T-helper 2 cell treated with Interferon-gamma antibody and Interleukin-4, amounts not matched to agents 5 μg/mL and 100 μg/mL, for 36 hours (primary cell): ENCODE measurements around the gene DCANP1.

ENCODE experiments used
- DNase-seq: peaks from one replicate; pipeline ENCODE4 v3.0.0; 2021; ENCODE audit warnings: low spot score
- H3K27ac Mint-ChIP-seq: one replicate; pipeline ENCODE4 v1.8.0; 2021; ENCODE audit warnings: mild to moderate bottlenecking, mixed read lengths
- H3K27me3 Mint-ChIP-seq: one replicate; pipeline ENCODE4 v1.8.0; 2021; ENCODE audit warnings: low read depth, mixed read lengths
- H3K36me3 Mint-ChIP-seq: one replicate; pipeline ENCODE4 v1.8.0; 2021; ENCODE audit warnings: low read depth, mixed read lengths
- H3K4me1 Mint-ChIP-seq: one replicate; pipeline ENCODE4 v1.8.0; 2021; ENCODE audit warnings: low read depth, mixed read lengths
- H3K4me3 Mint-ChIP-seq: one replicate; pipeline ENCODE4 v1.8.0; 2022; ENCODE audit warnings: mild to moderate bottlenecking, moderate library complexity, mixed read lengths
- H3K9me3 Mint-ChIP-seq: one replicate; pipeline ENCODE4 v1.8.0; 2021; ENCODE audit warnings: mixed read lengths

DCANP1 gene

DNA sequence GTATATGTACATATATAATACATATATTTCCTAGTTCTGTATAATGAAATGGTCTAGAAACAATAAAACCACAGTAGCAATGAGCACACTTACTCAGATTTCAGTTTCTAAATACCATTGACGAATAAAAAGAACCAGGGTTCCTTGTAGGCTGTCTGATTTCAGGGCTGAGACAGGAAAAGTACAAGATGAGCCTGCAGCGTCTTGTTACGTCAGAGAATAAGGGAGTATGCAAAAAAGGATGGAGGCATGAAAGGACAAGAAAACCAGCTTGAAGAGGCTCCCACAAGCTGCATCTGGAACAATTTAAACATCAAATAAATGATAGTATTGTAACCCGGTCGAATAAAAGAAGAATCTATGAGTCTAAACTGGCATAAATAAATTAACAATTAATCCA is 22.8 kb upstream of the DCANP1 start:
- no peak for DNase-seq
- H3K4me1 Mint-ChIP-seq, result peaks cover 4% of the 10 kb centered on the region
- H3K36me3 Mint-ChIP-seq, result no peaks in the 10 kb centered on the region
- no peaks in the 10 kb centered on the region for H3K9me3 Mint-ChIP-seq
- H3K27ac Mint-ChIP-seq, result no peak overlapping the region
- peaks cover 39% of the 10 kb centered on the region for H3K27me3 Mint-ChIP-seq
- no peak overlapping the region for H3K4me3 Mint-ChIP-seq

DNA sequence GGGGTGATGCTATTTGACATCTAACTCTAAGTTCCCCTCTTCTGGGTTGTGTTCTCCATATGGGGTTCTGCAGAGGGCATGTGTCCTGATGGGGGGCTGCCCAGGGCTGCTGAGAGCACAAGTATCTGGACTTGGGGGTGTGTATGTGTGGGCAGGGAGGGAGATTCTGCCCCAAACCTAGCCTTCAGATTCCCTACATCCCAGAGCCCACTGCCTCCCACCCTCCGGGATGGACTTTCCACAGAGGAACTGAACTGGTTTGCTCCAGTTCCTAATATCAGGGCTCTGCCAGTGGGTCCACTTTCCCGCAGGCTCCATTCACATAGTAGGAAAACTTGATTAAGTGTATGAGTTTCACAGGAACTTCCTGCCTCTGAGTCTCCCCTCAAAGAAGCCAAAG is 21.4 kb upstream of the DCANP1 start:
- peaks cover 44% of the 10 kb centered on the region for H3K27me3 Mint-ChIP-seq
- no peaks in the 10 kb centered on the region for H3K36me3 Mint-ChIP-seq
- no peaks in the 10 kb centered on the region for H3K9me3 Mint-ChIP-seq
- DNase-seq, result no peak
- no peak overlapping the region for H3K27ac Mint-ChIP-seq
- peaks cover 4% of the 10 kb centered on the region for H3K4me1 Mint-ChIP-seq
- H3K4me3 Mint-ChIP-seq, result no peak overlapping the region

DNA sequence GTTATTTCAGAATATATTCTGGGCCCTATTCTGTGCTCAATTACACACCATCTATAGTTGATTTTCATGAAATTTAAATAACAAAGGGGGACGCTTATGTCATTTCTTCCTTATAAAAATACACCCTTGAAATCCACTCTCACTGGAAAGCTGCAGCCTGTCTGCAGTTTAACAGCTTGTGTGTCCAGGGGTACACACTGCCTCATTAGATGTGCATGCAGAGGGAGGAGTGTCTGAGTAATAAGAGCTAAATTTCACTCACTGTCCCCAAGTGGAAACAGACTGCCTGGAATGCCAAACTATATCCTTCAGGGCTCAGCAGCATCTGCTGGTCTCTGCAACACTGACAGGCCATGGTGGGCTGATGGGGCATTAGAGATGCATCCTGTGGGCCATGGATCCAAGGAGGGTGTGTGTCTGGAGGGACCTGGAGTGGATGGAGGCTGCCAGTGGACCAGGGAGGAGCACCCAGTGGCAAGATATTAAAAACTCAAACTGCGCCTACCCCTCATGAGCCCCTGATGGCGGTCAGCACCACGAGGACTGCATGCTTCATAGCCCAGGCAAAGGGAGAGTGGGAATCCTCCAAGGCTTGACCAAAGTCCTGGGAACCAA is 20.8 kb upstream of the DCANP1 start:
- Mint-ChIP-seq H3K4me3 (no peak overlapping the region), H3K4me1 (peaks cover 4% of the 10 kb centered on the region), H3K27me3 (peaks cover 41% of the 10 kb centered on the region), H3K27ac (no peak overlapping the region), H3K36me3 (no peaks in the 10 kb centered on the region), H3K9me3 (no peaks in the 10 kb centered on the region)
- no peak for DNase-seq

DNA sequence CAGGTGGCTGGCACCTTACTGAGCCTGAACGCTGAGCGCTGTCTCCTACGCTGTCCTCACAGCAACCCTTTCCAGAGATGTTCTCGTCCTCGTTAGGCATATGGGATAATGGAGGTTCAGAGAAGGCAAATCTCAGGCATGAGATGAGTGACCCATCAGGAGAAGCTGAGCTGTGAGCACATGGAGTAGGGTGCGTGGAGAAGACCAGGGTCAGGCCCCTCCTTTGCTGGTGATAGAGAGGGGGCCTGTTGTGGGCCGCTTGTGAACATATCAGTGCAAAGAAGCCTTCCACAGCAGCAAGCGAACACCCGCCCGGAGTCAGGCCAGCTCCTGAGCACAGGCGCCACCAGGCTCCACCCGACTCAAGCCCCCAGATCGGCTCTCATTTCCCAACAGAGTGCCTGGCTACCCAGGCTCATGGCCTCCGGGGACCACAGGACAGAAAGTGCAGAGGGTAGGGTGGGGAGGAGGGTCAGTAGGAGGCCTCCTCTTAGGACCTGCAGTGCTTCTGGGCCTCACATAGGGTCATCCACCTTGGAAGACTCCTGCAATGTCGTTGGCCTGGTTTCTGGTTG is 20.0 kb upstream of the DCANP1 start:
- Mint-ChIP-seq H3K36me3 (no peaks in the 10 kb centered on the region), H3K4me1 (peaks cover 4% of the 10 kb centered on the region), H3K27me3 (peaks cover 43% of the 10 kb centered on the region), H3K27ac (no peak overlapping the region), H3K4me3 (no peak overlapping the region), H3K9me3 (no peaks in the 10 kb centered on the region)
- no peak for DNase-seq

DNA sequence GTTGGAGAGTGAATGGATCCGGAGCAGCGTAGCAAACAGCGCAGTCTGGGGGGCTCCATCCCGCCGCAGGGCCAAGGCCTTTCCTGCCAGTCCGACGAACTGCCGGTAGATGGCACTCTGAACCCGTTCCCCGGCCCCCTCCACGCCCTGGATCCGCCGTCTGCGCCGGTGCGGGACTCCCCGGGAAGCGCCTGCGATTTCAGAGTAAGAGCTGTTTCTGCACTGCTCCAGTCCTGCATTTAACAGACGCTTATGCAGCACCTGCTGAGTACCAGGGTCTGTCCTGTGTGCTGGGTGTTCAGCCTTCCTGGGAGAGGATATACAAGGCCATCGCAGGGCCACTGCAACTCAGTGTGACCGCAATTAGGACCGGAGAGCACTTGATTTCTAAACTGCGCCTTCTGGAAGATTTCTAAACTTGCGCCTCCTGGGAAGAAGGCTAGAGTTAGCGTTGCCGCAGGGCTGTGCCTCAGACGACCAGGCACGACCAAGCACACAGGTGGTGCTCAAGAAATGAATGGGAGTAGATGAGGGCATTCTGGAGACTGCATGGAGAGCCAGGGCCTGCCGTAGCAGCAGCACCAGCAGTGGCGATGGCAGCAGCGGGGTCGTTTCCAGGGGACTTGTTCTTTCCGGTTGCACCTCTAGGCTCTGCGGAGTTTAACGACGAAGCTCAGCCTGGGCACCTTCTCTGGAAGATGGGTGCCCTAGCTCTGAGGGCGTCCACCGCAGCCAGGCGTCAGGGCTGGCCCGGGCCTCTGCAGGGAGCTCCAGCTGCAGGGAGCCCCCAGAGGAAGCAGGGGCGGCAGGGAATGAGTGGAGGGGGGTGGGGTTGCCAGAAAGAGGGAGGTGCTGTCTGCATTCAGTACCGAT is 19.3 kb upstream of the DCANP1 start:
- Mint-ChIP-seq H3K4me1 (peaks cover 4% of the 10 kb centered on the region), H3K27me3 (peaks cover 46% of the 10 kb centered on the region), H3K4me3 (peak overlapping the region; percentile 60), H3K27ac (no peak overlapping the region), H3K36me3 (no peaks in the 10 kb centered on the region), H3K9me3 (no peaks in the 10 kb centered on the region)
- peak; percentile 66 for DNase-seq

DNA sequence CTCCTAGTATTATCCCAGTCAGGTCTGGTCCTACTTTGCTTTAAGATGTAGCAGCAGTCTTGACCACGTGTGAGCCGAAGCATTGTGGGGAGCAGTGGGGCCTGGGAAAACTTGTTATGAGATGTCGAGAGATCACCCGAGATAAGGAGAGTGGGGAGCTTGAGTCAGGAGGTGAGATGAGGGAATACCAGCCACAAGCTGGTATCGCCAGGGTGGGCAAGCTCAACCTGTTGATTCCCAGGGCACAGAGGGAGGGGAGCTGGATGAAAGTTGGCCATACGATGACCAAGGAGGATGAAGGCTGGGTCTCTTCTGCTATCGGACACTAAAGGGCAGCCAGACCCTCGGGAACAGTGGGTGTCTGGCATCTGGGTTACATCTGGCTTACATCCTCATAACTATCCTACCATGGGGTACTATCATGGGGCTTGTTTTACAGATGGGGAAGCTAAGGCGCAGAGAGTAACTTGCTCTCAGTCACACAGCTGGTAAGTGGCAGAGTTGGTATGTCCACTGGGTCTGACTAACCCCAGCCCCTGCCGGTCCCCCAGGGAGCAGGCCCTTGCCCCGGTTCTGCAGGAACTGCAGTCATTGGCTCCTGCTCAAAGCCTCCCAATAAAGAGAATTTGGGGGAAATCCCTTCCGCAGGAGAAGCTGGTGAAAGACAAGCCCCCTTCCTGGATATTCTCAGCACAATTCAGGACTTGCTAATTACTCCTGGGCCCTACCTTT is 18.4 kb upstream of the DCANP1 start:
- no peak overlapping the region for H3K4me3 Mint-ChIP-seq
- no peaks in the 10 kb centered on the region for H3K36me3 Mint-ChIP-seq
- H3K4me1 Mint-ChIP-seq, result peaks cover 4% of the 10 kb centered on the region
- H3K9me3 Mint-ChIP-seq, result no peaks in the 10 kb centered on the region
- H3K27me3 Mint-ChIP-seq, result peaks cover 48% of the 10 kb centered on the region
- DNase-seq, result no peak
- no peak overlapping the region for H3K27ac Mint-ChIP-seq

DNA sequence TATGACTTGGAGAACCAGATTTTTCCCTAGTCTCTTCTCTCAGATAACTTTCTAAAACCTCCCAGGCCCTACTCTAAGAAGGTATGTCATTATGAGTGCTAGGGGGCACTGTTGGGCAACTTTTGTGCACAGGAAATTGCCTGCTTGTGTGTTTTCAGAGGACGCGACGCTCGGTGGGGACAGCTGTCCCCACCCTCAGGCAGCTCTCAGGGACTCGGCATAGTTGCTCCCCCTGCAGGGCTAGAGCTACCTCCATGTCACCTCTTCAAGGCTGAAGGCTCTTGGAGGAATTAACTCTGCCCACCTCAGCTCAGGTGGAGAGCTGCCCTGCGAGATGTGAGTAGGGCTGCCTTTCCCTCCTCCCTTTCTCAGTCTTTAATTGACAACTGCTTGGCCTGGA is 15.2 kb upstream of the DCANP1 start:
- Mint-ChIP-seq H3K9me3 (no peaks in the 10 kb centered on the region), H3K4me3 (no peak overlapping the region), H3K4me1 (peaks cover 4% of the 10 kb centered on the region), H3K27me3 (peaks cover 43% of the 10 kb centered on the region), H3K27ac (no peak overlapping the region), H3K36me3 (no peaks in the 10 kb centered on the region)
- peak; percentile 25 for DNase-seq

DNA sequence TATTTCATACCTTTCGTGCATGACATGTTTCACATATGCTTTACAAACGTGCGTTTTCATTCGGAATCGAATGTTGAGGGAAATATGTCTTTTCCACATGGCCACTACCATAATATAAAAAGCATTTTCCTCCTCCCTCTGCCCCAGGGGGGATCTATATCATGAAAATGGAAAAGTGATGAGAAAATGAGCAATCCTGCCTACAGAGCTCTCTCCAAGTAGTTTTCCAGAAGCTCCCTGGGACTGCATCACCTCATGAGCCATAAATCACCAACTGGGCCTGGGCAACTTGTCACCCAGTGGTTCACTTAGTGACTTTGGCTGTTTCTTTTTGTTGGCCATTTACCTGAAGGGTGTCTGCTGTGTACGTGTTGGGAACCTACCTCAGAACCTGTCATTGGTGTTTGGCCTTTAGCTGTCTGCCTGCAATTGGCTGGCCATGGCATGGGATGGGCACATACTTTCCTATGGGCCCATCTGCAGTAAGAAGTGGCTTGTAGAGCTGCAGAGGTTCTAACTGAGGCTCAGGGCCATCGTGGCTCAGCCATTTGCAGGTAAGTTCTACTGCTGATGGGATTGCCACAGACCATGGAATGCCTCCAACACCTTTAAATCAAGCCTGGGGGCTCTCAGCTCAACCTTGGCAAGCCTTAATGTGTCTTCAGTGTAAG is 14.5 kb upstream of the DCANP1 start:
- DNase-seq, result no peak
- Mint-ChIP-seq H3K27me3 (peaks cover 38% of the 10 kb centered on the region), H3K36me3 (no peaks in the 10 kb centered on the region), H3K4me3 (no peak overlapping the region), H3K9me3 (no peaks in the 10 kb centered on the region), H3K4me1 (peaks cover 4% of the 10 kb centered on the region), H3K27ac (no peak overlapping the region)

DNA sequence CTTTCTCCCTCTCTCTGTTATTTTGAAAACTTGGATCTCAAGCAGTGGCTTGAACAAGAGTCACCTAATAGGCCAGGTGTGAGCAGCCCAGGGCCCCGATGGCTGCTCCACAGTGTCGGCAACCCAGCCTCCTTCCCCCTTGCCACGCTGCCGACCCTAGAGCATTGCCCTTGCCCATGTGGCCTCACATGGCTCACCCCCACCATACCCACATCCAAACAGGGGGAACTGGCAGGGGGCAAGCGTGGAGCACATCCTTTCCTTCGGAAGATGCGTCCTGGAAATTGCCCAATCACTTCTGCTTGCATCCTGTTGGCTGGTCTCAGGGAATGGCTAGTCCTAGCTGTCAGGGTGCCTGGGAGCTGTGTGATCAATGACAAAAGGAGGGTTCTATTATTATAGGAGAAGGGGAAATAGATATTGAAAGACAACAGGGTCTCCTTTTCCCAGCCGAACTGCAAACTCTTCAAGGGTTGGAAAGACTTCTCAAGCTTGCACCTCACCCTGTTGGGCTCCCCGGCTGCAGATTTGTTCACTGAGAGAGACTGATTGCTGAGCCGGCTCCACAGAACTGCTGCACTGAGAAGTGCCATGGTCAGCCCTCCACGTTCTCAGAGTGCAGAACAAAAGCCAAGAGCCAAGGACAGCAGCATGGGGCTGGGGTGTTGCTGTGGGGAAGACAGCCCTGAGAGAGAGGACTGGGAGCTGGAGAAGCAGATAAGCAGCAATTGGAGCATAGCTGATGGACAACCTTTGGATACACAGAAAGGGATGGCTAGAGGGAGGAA is 13.3 kb upstream of the DCANP1 start:
- Mint-ChIP-seq H3K4me3 (no peak overlapping the region), H3K9me3 (no peaks in the 10 kb centered on the region), H3K36me3 (no peaks in the 10 kb centered on the region), H3K27me3 (peaks cover 31% of the 10 kb centered on the region), H3K4me1 (no peaks in the 10 kb centered on the region), H3K27ac (no peak overlapping the region)
- DNase-seq, result no peak

DNA sequence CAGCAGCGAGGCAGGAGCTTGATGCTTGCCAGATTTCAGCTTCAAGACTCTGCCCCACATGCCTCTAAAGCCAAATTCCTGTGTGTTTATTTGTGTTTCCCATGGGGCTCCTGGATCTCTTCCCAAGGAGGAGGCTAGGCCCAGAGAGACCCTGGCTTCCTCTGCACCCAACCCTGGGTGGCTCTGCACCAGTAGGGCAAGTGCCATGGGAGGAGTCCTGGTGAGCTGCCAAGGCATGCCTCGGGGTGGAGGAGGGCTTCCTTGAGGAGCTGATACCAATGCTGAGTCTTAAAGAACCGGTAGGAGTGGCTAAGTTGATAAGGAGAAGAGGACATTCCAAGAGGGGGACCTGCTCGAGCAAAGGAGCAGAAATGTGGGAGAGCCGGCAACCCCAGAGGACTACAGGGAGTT is 11.8 kb upstream of the DCANP1 start:
- Mint-ChIP-seq H3K27ac (no peak overlapping the region), H3K4me3 (no peak overlapping the region)
- DNase-seq, result no peak

DNA sequence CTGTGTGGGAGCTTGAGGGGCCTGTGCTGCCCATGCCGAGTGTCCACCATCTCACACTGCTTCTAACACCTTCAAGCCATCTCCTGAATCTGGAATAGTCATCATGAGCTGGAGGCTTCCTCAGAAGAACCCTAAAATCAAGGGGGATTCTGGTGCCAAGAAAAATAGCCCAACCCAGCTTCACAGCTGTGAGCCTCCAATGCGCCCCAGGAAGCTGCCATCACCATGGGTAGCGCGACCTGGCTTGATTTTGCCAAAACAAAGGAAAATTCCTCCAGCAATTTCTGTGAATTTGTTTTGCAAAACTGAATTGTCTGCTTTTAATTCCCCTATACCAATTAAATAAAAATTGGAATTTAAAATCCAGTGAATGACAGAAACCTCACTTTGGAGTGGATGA is 11.2 kb upstream of the DCANP1 start:
- no peaks in the 10 kb centered on the region for H3K9me3 Mint-ChIP-seq
- no peaks in the 10 kb centered on the region for H3K36me3 Mint-ChIP-seq
- DNase-seq, result no peak
- no peak overlapping the region for H3K4me3 Mint-ChIP-seq
- no peak overlapping the region for H3K27ac Mint-ChIP-seq
- H3K27me3 Mint-ChIP-seq, result peaks cover 24% of the 10 kb centered on the region
- no peaks in the 10 kb centered on the region for H3K4me1 Mint-ChIP-seq

More for the DNA sequence above, 11.8 kb upstream of the DCANP1 start:
- Mint-ChIP-seq H3K36me3 (no peaks in the 10 kb centered on the region), H3K4me1 (no peaks in the 10 kb centered on the region), H3K9me3 (no peaks in the 10 kb centered on the region), H3K27me3 (peaks cover 25% of the 10 kb centered on the region)

DNA sequence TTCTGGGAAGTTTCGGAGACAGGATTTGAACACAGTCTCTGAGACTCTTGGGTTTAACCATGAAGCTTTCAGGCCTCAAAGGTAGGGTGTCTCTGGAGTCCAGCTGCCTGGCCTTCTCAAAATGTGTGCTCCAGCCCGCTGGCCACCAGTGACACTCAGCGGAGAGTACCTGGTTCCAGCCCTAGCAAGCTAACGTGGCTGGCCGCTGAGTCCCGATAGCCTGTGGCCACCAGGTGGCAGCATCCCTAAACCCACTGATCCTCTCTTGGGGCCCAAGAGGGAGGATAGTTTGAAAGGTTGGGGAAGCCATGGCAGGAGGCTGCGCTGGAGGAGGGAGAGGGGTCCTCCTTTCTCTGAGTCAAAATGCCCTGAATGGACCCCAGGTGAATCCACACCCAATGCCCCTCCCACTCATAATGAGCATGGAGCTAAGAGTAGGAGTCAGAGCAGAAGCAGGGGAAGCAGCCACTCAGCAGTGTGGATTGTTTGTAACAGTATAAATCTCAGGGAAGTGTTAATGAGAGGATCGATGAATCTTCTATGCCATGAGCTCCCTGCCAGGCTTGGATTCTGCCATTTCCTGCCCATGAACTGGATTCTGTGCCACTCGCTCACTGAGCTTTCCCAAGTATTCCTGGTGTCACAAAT is 10.4 kb upstream of the DCANP1 start:
- DNase-seq, result peak; percentile 29

More for the DNA sequence above, 10.4 kb upstream of the DCANP1 start:
- H3K4me1 Mint-ChIP-seq, result no peaks in the 10 kb centered on the region
- H3K36me3 Mint-ChIP-seq, result no peaks in the 10 kb centered on the region
- H3K27ac Mint-ChIP-seq, result no peak overlapping the region
- peaks cover 26% of the 10 kb centered on the region for H3K27me3 Mint-ChIP-seq
- H3K9me3 Mint-ChIP-seq, result no peaks in the 10 kb centered on the region
- H3K4me3 Mint-ChIP-seq, result no peak overlapping the region
